ENCODE data around the gene FAM53B.

Gene FAM53B

GRCh38 chr10:124642088-124642710 is 102.0 kb downstream of the FAM53B start:
- Histone ChIP-seq H3K4me3 (ENCODE audit: low read length) (no peak overlapping the region), H3K27me3 (ENCODE audit: control insufficient read depth, insufficient read depth, low read length) (no peaks in the 10 kb centered on the region), H3K36me3 (ENCODE audit: control insufficient read depth, low read depth, low read length) (no peaks in the 10 kb centered on the region), H3K4me1 (ENCODE audit: control insufficient read depth, low read depth, low read length) (no peaks in the 10 kb centered on the region), H3K9me3 (ENCODE audit: control insufficient read depth, low read depth, low read length) (no peaks in the 10 kb centered on the region), H3K9ac (ENCODE audit: low read length) (no peak overlapping the region), H3K27ac (ENCODE audit: low read length) (no peak overlapping the region)

GRCh38 chr10:124641282-124642087 is 102.7 kb downstream of the FAM53B start:
- Histone ChIP-seq H3K9me3 (ENCODE audit: control insufficient read depth, low read depth, low read length) (no peaks in the 10 kb centered on the region), H3K27me3 (ENCODE audit: control insufficient read depth, insufficient read depth, low read length) (no peaks in the 10 kb centered on the region), H3K4me1 (ENCODE audit: control insufficient read depth, low read depth, low read length) (no peaks in the 10 kb centered on the region), H3K9ac (ENCODE audit: low read length) (no peak overlapping the region), H3K36me3 (ENCODE audit: control insufficient read depth, low read depth, low read length) (no peaks in the 10 kb centered on the region), H3K27ac (ENCODE audit: low read length) (no peak overlapping the region), H3K4me3 (ENCODE audit: low read length) (no peak overlapping the region)

DNA sequence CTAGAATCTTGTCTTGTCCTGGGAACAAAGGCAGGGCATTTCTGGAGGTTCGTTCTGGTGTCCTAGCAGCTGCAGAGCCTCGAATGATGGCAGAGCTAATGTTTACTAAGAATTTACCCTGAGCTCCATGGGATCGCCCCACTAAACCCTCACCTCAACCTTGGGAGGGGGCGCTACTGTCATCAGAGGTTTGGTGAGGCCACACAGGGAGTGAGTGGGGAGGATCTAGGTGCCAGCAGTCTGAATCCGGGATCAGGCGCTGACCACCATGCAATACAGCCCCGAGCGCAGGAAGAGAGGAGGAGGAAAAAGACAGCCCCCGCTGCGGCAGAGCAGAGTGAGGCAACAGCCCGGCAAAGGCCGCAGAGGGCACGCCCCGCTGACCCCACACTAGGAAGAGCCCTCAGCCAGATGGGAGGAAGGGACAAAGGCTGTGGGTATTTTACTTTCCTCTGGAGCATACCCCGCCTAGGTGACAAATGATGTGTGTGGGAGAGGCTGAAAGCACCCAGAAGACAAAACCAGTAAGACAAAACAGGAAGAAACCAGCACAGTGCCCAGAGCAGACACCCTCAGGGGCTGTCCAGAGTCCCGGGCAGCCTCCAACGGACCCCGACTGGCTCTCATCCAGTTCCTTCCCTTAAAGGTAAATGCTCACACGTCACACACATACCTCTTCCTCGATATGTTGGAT is 103.5 kb downstream of the FAM53B start:
- no peaks in the 10 kb centered on the region for H3K36me3 ChIP-seq (ENCODE audit: control insufficient read depth, low read depth, low read length)
- no peaks in the 10 kb centered on the region for H3K27me3 ChIP-seq (ENCODE audit: control insufficient read depth, insufficient read depth, low read length)
- no peak overlapping the region for H3K9ac ChIP-seq (ENCODE audit: low read length)
- no peaks in the 10 kb centered on the region for H3K4me1 ChIP-seq (ENCODE audit: control insufficient read depth, low read depth, low read length)
- no peak overlapping the region for H3K27ac ChIP-seq (ENCODE audit: low read length)
- no peaks in the 10 kb centered on the region for H3K9me3 ChIP-seq (ENCODE audit: control insufficient read depth, low read depth, low read length)
- no peak overlapping the region for H3K4me3 ChIP-seq (ENCODE audit: low read length)

DNA sequence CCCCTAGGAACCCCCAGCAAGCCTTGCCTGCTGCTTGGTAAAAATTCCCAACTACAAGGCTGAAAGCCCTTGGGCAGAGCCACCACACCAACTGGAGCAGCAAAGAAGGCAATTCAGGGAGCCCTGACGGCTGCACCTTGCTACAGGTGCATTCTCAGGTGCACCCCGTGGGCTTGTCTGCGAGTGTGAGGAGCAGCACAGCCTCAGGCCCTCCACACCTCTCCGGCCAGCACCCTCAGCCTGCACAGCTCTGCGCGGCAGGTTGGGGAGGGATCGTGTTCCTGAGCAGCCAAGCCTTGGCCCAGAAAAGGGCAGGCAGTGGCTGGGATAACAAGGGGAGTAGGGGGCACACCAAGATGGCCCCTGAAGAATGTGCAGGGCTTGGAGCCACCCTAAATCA is 104.1 kb downstream of the FAM53B start:
- Histone ChIP-seq H3K4me3 (ENCODE audit: low read length) (no peak overlapping the region), H3K27ac (ENCODE audit: low read length) (no peak overlapping the region), H3K4me1 (ENCODE audit: control insufficient read depth, low read depth, low read length) (no peaks in the 10 kb centered on the region), H3K27me3 (ENCODE audit: control insufficient read depth, insufficient read depth, low read length) (no peaks in the 10 kb centered on the region), H3K9ac (ENCODE audit: low read length) (no peak overlapping the region), H3K36me3 (ENCODE audit: control insufficient read depth, low read depth, low read length) (no peaks in the 10 kb centered on the region), H3K9me3 (ENCODE audit: control insufficient read depth, low read depth, low read length) (no peaks in the 10 kb centered on the region)

DNA sequence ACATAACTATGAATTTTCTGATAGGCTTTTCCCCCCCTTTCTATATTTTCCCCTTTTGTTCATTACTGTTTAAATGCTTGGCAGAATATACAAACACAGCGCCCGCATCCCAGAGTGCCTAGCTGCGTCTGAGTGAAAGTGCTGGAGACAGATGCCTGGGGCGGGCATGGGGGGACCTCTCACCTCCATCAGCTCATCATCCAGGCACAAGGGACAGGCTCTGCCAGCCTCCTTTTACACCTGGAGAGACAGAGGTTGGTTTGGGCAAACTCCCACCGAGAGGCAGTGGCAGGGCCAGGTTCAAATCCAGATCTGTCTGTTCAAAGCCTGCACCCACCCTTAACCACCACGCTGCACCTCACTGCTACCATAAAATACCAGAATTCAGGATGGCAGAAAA is 104.5 kb downstream of the FAM53B start:
- no peak overlapping the region for H3K9ac ChIP-seq (ENCODE audit: low read length)
- no peak overlapping the region for H3K4me3 ChIP-seq (ENCODE audit: low read length)

DNA sequence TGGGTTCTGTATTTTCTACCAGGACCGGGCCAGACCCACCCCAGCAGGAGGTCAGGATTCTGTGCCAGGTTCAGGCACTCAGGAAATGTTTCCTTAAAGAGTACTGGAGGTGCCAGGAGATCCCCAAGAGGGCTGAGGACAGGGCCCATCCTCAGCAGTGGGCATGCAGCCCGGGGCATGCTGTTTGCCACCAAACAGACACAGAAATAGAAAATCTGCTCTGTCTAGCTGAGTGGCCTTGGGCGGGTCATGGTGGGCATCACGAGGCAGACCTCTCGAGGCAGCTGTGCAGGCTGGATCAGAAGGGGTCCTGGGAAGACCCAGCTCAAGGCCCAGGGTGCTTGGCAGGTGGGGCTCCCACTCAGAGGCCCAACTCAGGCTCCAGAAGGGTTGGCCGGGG is 105.0 kb downstream of the FAM53B start:
- Histone ChIP-seq H3K27me3 (ENCODE audit: control insufficient read depth, insufficient read depth, low read length) (no peaks in the 10 kb centered on the region), H3K9ac (ENCODE audit: low read length) (no peak overlapping the region), H3K4me3 (ENCODE audit: low read length) (no peak overlapping the region), H3K36me3 (ENCODE audit: control insufficient read depth, low read depth, low read length) (no peaks in the 10 kb centered on the region), H3K4me1 (ENCODE audit: control insufficient read depth, low read depth, low read length) (no peaks in the 10 kb centered on the region), H3K27ac (ENCODE audit: low read length) (no peak overlapping the region), H3K9me3 (ENCODE audit: control insufficient read depth, low read depth, low read length) (no peaks in the 10 kb centered on the region)

More for the DNA sequence above, 104.5 kb downstream of the FAM53B start:
- H3K27ac ChIP-seq (ENCODE audit: low read length), result no peak overlapping the region
- no peaks in the 10 kb centered on the region for H3K27me3 ChIP-seq (ENCODE audit: control insufficient read depth, insufficient read depth, low read length)
- H3K36me3 ChIP-seq (ENCODE audit: control insufficient read depth, low read depth, low read length), result no peaks in the 10 kb centered on the region
- H3K9me3 ChIP-seq (ENCODE audit: control insufficient read depth, low read depth, low read length), result no peaks in the 10 kb centered on the region
- no peaks in the 10 kb centered on the region for H3K4me1 ChIP-seq (ENCODE audit: control insufficient read depth, low read depth, low read length)

GRCh38 chr10:124637746-124638145 is 106.4 kb downstream of the FAM53B start:
- Histone ChIP-seq H3K4me1 (ENCODE audit: control insufficient read depth, low read depth, low read length) (no peaks in the 10 kb centered on the region), H3K9me3 (ENCODE audit: control insufficient read depth, low read depth, low read length) (no peaks in the 10 kb centered on the region), H3K27me3 (ENCODE audit: control insufficient read depth, insufficient read depth, low read length) (no peaks in the 10 kb centered on the region), H3K4me3 (ENCODE audit: low read length) (no peak overlapping the region), H3K27ac (ENCODE audit: low read length) (no peak overlapping the region), H3K9ac (ENCODE audit: low read length) (no peak overlapping the region), H3K36me3 (ENCODE audit: control insufficient read depth, low read depth, low read length) (no peaks in the 10 kb centered on the region)

GRCh38 chr10:124637091-124637700 is 107.0 kb downstream of the FAM53B start:
- no peak overlapping the region for H3K9ac ChIP-seq (ENCODE audit: low read length)
- no peaks in the 10 kb centered on the region for H3K27me3 ChIP-seq (ENCODE audit: control insufficient read depth, insufficient read depth, low read length)
- H3K9me3 ChIP-seq (ENCODE audit: control insufficient read depth, low read depth, low read length), result no peaks in the 10 kb centered on the region
- no peak overlapping the region for H3K4me3 ChIP-seq (ENCODE audit: low read length)
- no peaks in the 10 kb centered on the region for H3K4me1 ChIP-seq (ENCODE audit: control insufficient read depth, low read depth, low read length)
- H3K27ac ChIP-seq (ENCODE audit: low read length), result no peak overlapping the region
- H3K36me3 ChIP-seq (ENCODE audit: control insufficient read depth, low read depth, low read length), result no peaks in the 10 kb centered on the region

DNA sequence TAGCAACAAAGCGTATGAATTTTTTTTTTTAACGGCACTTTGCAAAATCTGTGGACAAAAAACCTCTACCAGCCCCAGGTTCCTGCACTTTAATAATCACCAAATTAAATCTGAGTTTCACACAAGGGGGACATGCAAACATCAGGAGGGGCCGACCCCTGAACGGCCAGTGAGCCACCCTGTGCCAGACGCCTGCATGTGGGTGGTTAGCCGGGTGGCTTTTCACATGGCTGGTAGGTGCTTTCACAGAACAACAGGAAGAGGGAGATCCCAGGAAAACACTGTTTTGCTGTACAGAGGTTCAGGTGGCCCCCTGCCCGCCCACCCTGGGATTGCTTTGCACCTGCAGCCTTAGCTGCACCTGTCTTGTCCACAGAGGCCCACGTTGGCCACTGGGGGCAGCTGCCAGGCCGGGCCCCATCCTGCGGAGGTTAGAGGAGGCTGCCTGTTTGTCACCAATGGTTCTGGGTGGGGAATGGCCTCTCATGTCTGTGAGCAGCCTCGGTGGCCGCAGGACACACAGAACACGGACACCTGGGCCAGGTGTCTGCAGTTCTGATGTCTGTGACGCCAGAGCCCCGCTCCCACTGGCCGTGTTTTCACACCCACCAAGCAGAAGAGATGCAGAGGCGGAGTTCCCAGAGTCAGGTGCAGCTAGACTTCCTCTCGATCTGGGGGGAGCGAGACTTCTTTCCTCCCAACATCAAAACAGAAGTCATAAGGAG is 107.7 kb downstream of the FAM53B start:
- H3K9me3 ChIP-seq (ENCODE audit: control insufficient read depth, low read depth, low read length), result no peaks in the 10 kb centered on the region
- H3K9ac ChIP-seq (ENCODE audit: low read length), result no peak overlapping the region
- H3K4me3 ChIP-seq (ENCODE audit: low read length), result no peak overlapping the region
- H3K36me3 ChIP-seq (ENCODE audit: control insufficient read depth, low read depth, low read length), result no peaks in the 10 kb centered on the region
- H3K27ac ChIP-seq (ENCODE audit: low read length), result no peak overlapping the region
- no peaks in the 10 kb centered on the region for H3K4me1 ChIP-seq (ENCODE audit: control insufficient read depth, low read depth, low read length)
- no peaks in the 10 kb centered on the region for H3K27me3 ChIP-seq (ENCODE audit: control insufficient read depth, insufficient read depth, low read length)

- H3K27me3 ChIP-seq (ENCODE audit: control insufficient read depth, insufficient read depth, low read length), result no peaks in the 10 kb centered on the region
- H3K9me3 ChIP-seq (ENCODE audit: control insufficient read depth, low read depth, low read length), result no peaks in the 10 kb centered on the region
- H3K36me3 ChIP-seq (ENCODE audit: control insufficient read depth, low read depth, low read length), result no peaks in the 10 kb centered on the region
- H3K9ac ChIP-seq (ENCODE audit: low read length), result no peak overlapping the region
- no peak overlapping the region for H3K4me3 ChIP-seq (ENCODE audit: low read length)
- no peaks in the 10 kb centered on the region for H3K4me1 ChIP-seq (ENCODE audit: control insufficient read depth, low read depth, low read length)
- H3K27ac ChIP-seq (ENCODE audit: low read length), result no peak overlapping the region
Observed at GRCh38 chr10:124632566-124632965, 111.6 kb downstream of the FAM53B start.

GRCh38 chr10:124632064-124632531 is 112.1 kb downstream of the FAM53B start:
- Histone ChIP-seq H3K4me3 (ENCODE audit: low read length) (no peak overlapping the region), H3K27ac (ENCODE audit: low read length) (no peak overlapping the region), H3K27me3 (ENCODE audit: control insufficient read depth, insufficient read depth, low read length) (no peaks in the 10 kb centered on the region), H3K9me3 (ENCODE audit: control insufficient read depth, low read depth, low read length) (no peaks in the 10 kb centered on the region), H3K9ac (ENCODE audit: low read length) (no peak overlapping the region), H3K4me1 (ENCODE audit: control insufficient read depth, low read depth, low read length) (peaks cover 3% of the 10 kb centered on the region), H3K36me3 (ENCODE audit: control insufficient read depth, low read depth, low read length) (no peaks in the 10 kb centered on the region)

Measured in iPS-18a (cell line).